Measurements from ENCODE around the gene IFNA16.

DNA sequence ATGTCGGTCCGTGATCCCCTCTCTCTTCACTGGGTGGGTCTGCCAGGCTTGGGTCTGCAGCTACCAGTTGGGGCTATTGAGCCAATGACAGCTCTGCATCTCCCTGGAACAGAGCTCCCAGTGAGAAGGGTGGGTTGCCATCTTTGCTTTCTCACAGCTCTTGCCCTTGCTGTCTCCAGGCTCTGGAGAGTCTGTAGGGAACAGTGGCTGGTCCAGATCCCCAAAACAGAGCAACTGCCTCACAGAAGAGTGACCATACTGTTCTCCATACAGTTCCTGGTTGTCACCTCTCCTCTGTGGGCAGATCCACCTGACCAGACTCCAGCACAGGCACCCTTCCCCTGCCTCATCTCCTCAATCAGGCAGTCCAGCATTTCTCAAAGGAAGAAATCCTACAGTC is 16.1 kb upstream of the IFNA16 start:
- no peak for TF ChIP-seq BHLHE40 (IDR thresholded peaks at IDR 0.05; ENCODE audit: borderline replicate concordance)
- TF ChIP-seq FOXA1 (IDR thresholded peaks at IDR 0.05) = no peak
- no peak for TF ChIP-seq L3MBTL2 (conservative IDR thresholded peaks at IDR 0.05)
- TF ChIP-seq LEF1 (IDR thresholded peaks at IDR 0.05; ENCODE audit: borderline replicate concordance) = no peak
- TF ChIP-seq HDGF (IDR thresholded peaks at IDR 0.05; ENCODE audit: borderline replicate concordance) = no peak
- no peak for TF ChIP-seq SP1 (IDR thresholded peaks at IDR 0.05)
- no peak for TF ChIP-seq FOXK2 (IDR thresholded peaks at IDR 0.05)

All from HEK293T (cell line).